Activated naive CD8-positive, alpha-beta T cell (primary cell): ENCODE results near the gene ITGB3.

Experiments used
- H3K27ac Mint-ChIP-seq: one replicate; pipeline ENCODE4 v1.8.0; 2021; ENCODE audit warnings: mixed read lengths
- H3K27me3 Mint-ChIP-seq: one replicate; pipeline ENCODE4 v1.8.0; 2021; ENCODE audit warnings: mixed read lengths
- H3K36me3 Mint-ChIP-seq: one replicate; pipeline ENCODE4 v1.8.0; 2021; ENCODE audit warnings: mixed read lengths
- H3K4me1 Mint-ChIP-seq: one replicate; pipeline ENCODE4 v1.8.0; 2021; ENCODE audit warnings: low read depth, mixed read lengths
- H3K4me3 Mint-ChIP-seq: one replicate; pipeline ENCODE4 v1.8.0; 2021; ENCODE audit warnings: mild to moderate bottlenecking, mixed read lengths
- H3K9me3 Mint-ChIP-seq: one replicate; pipeline ENCODE4 v1.8.0; 2021; ENCODE audit warnings: low read depth, mixed read lengths

ITGB3 gene

DNA sequence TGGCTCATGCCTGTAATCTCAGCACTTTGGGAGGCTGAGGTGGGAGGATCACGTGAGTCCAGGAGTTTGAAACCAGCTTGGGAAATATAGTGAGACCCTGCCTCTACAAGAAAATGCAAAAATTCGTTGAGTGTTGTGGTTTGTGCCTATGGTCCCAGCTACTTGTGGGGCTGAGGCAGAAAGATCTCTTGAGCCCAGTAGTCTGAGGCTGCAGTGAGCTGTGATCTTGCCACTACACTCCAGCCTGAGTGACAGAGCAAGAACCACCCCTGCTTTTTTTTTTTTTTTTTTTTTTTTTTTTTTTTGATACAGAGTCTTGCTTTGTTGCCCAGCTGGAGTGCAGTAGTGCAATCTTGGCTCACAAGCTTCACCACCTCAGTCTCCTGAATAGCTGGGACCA is 34.0 kb downstream of the ITGB3 start:
- H3K27ac Mint-ChIP-seq: no peak overlapping the region
- H3K4me3 Mint-ChIP-seq: no peak overlapping the region
- no peaks in the 10 kb centered on the region for H3K9me3 Mint-ChIP-seq
- H3K36me3 Mint-ChIP-seq: no peaks in the 10 kb centered on the region
- peaks cover 4% of the 10 kb centered on the region for H3K27me3 Mint-ChIP-seq
- no peaks in the 10 kb centered on the region for H3K4me1 Mint-ChIP-seq

- no peaks in the 10 kb centered on the region for H3K4me1 Mint-ChIP-seq
- no peaks in the 10 kb centered on the region for H3K9me3 Mint-ChIP-seq
- peaks cover 4% of the 10 kb centered on the region for H3K27me3 Mint-ChIP-seq
- no peak overlapping the region for H3K4me3 Mint-ChIP-seq
- H3K27ac Mint-ChIP-seq: no peak overlapping the region
- H3K36me3 Mint-ChIP-seq: no peaks in the 10 kb centered on the region
Observed at GRCh38 chr17:47288531-47289116, 35.0 kb downstream of the ITGB3 start.

GRCh38 chr17:47289302-47289701 is 35.7 kb downstream of the ITGB3 start:
- Mint-ChIP-seq H3K36me3 (no peaks in the 10 kb centered on the region), H3K9me3 (no peaks in the 10 kb centered on the region), H3K4me1 (no peaks in the 10 kb centered on the region), H3K27me3 (peaks cover 3% of the 10 kb centered on the region), H3K27ac (no peak overlapping the region), H3K4me3 (no peak overlapping the region)

GRCh38 chr17:47290870-47291241 is 37.2 kb downstream of the ITGB3 start:
- Mint-ChIP-seq H3K4me3 (no peak overlapping the region), H3K27me3 (peaks cover 2% of the 10 kb centered on the region), H3K9me3 (no peaks in the 10 kb centered on the region), H3K36me3 (no peaks in the 10 kb centered on the region), H3K4me1 (no peaks in the 10 kb centered on the region), H3K27ac (no peak overlapping the region)

- Mint-ChIP-seq H3K36me3 (no peaks in the 10 kb centered on the region), H3K4me1 (no peaks in the 10 kb centered on the region), H3K4me3 (no peak overlapping the region), H3K9me3 (no peaks in the 10 kb centered on the region), H3K27me3 (peaks cover 2% of the 10 kb centered on the region), H3K27ac (no peak overlapping the region)
Observed at GRCh38 chr17:47291242-47291873, 37.7 kb downstream of the ITGB3 start.

GRCh38 chr17:47292206-47292605 is 38.6 kb downstream of the ITGB3 start:
- Mint-ChIP-seq H3K27me3 (peaks cover 2% of the 10 kb centered on the region), H3K4me3 (no peak overlapping the region), H3K9me3 (no peaks in the 10 kb centered on the region), H3K36me3 (no peaks in the 10 kb centered on the region), H3K27ac (no peak overlapping the region), H3K4me1 (no peaks in the 10 kb centered on the region)

- Mint-ChIP-seq H3K9me3 (no peaks in the 10 kb centered on the region), H3K27me3 (peaks cover 2% of the 10 kb centered on the region), H3K4me3 (no peak overlapping the region), H3K36me3 (no peaks in the 10 kb centered on the region), H3K27ac (no peak overlapping the region), H3K4me1 (no peaks in the 10 kb centered on the region)
Observed at GRCh38 chr17:47295037-47295873, 41.6 kb downstream of the ITGB3 start.

- H3K4me3 Mint-ChIP-seq: no peak overlapping the region
- peaks cover 2% of the 10 kb centered on the region for H3K27me3 Mint-ChIP-seq
- no peaks in the 10 kb centered on the region for H3K9me3 Mint-ChIP-seq
- no peak overlapping the region for H3K27ac Mint-ChIP-seq
- no peaks in the 10 kb centered on the region for H3K36me3 Mint-ChIP-seq
- no peaks in the 10 kb centered on the region for H3K4me1 Mint-ChIP-seq
Observed at GRCh38 chr17:47295874-47296255, 42.2 kb downstream of the ITGB3 start.

- H3K27ac Mint-ChIP-seq: no peak overlapping the region
- H3K36me3 Mint-ChIP-seq: peaks cover 5% of the 10 kb centered on the region
- H3K4me3 Mint-ChIP-seq: no peak overlapping the region
- H3K9me3 Mint-ChIP-seq: peaks cover 9% of the 10 kb centered on the region
- H3K4me1 Mint-ChIP-seq: no peaks in the 10 kb centered on the region
- H3K27me3 Mint-ChIP-seq: peaks cover 2% of the 10 kb centered on the region
Observed at GRCh38 chr17:47297661-47298400, 44.2 kb downstream of the ITGB3 start.

GRCh38 chr17:47298712-47299111 is 45.1 kb downstream of the ITGB3 start:
- Mint-ChIP-seq H3K9me3 (peaks cover 9% of the 10 kb centered on the region), H3K36me3 (peaks cover 5% of the 10 kb centered on the region), H3K4me1 (no peaks in the 10 kb centered on the region), H3K27me3 (peaks cover 2% of the 10 kb centered on the region), H3K4me3 (no peak overlapping the region), H3K27ac (no peak overlapping the region)

GRCh38 chr17:47299239-47299910 is 45.7 kb downstream of the ITGB3 start:
- H3K4me1 Mint-ChIP-seq: no peaks in the 10 kb centered on the region
- H3K27me3 Mint-ChIP-seq: peaks cover 2% of the 10 kb centered on the region
- no peak overlapping the region for H3K27ac Mint-ChIP-seq
- H3K9me3 Mint-ChIP-seq: peaks cover 9% of the 10 kb centered on the region
- H3K4me3 Mint-ChIP-seq: no peak overlapping the region
- H3K36me3 Mint-ChIP-seq: peaks cover 5% of the 10 kb centered on the region

- Mint-ChIP-seq H3K4me3 (no peak overlapping the region), H3K36me3 (peaks cover 5% of the 10 kb centered on the region), H3K27ac (no peak overlapping the region), H3K9me3 (peaks cover 9% of the 10 kb centered on the region), H3K4me1 (peaks cover 10% of the 10 kb centered on the region), H3K27me3 (no peaks in the 10 kb centered on the region)
Observed at GRCh38 chr17:47300718-47301117, 47.1 kb downstream of the ITGB3 start.

GRCh38 chr17:47301161-47301560 is 47.5 kb downstream of the ITGB3 start:
- H3K9me3 Mint-ChIP-seq: peaks cover 9% of the 10 kb centered on the region
- peaks cover 5% of the 10 kb centered on the region for H3K36me3 Mint-ChIP-seq
- peaks cover 13% of the 10 kb centered on the region for H3K4me1 Mint-ChIP-seq
- H3K27me3 Mint-ChIP-seq: no peaks in the 10 kb centered on the region
- H3K4me3 Mint-ChIP-seq: no peak overlapping the region
- H3K27ac Mint-ChIP-seq: no peak overlapping the region

DNA sequence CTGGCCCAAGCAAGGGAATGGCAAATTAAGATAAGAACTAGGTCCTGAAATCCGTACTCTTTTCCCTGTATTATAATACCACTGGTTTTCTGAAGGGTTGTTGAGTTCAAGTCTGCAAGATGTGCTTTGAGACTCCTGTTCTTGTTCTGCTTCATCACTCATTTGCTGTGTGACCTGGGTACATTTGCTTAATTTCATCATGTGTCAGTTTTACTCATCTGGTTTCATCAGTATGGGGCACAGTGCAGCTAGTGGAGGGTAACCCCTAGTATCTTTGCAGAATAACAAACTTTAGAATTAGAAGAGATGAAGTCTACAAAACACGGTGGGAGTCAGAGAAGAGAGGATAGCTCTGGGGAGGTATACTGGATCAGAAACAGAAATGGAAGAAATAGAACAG is 48.2 kb downstream of the ITGB3 start:
- Mint-ChIP-seq H3K27ac (no peak overlapping the region), H3K4me1 (peaks cover 13% of the 10 kb centered on the region), H3K36me3 (peaks cover 5% of the 10 kb centered on the region), H3K27me3 (no peaks in the 10 kb centered on the region), H3K4me3 (no peak overlapping the region), H3K9me3 (peaks cover 9% of the 10 kb centered on the region)
